Gastroesophageal sphincter (tissue), 3 donors: ENCODE measurements around the gene GRHL1.
"Not testable (repeated sequence)": the region's sequence is repeated elsewhere in the genome, so short reads cannot be mapped to it uniquely, and the experiment has no call there.

Source experiments
- CTCF ChIP-seq, 4 experiments: fragments of 200-600 bp in 2 of 4; fragments of 450-650 bp in 2 of 4; sonication (generic) in 1 of 4; IDR thresholded peaks; one replicate each; pipeline ENCODE4 v1.5.1; 2017 to 2019; ENCODE audit warnings: antibody characterized with exemption in 4 of 4, mild to moderate bottlenecking in 2 of 4, moderate library complexity in 2 of 4
- POLR2A ChIP-seq, 2 donors: fragments of 450-650 bp; IDR thresholded peaks; one replicate each; pipeline ENCODE4 v1.6.1; 2017; ENCODE audit warnings: antibody characterized with exemption in 2 of 2, mild to moderate bottlenecking in 2 of 2, moderate library complexity in 1 of 2

GRCh38 chr2:10011606-10012325, 60.3 kb downstream of the GRHL1 start:
- not testable (repeated sequence) for TF ChIP-seq POLR2A, CTCF (IDR thresholded peaks at IDR 0.05)
